Endodermal cell (in vitro differentiated cells): ENCODE data around the gene EDEM1. TPM values are rescaled to one million over a fixed set of nuclear protein-coding genes. Genes with fewer than 3 reads are reported as not detected.
A peak's percentile ranks its signal among the peaks of the same experiment; 100 is the strongest.

ENCODE experiments used
- DNase-seq: peaks from one replicate; pipeline ENCODE4 v3.0.0-alpha.2; 2017
- H3K27ac ChIP-seq: 2 replicates; pipeline ENCODE4 v1.5.1; 2013; ENCODE audit warnings: mild to moderate bottlenecking, low read depth, low read length, moderate library complexity
- H3K27me3 ChIP-seq: 2 replicates; pipeline ENCODE4 v1.6.1; 2013; ENCODE audit warnings: mild to moderate bottlenecking, low read length, moderate library complexity; ENCODE audit not compliant: insufficient read depth, control insufficient read depth, poor library complexity, severe bottlenecking
- H3K36me3 ChIP-seq: 2 replicates; pipeline ENCODE4 v1.7.0; 2013; ENCODE audit warnings: mild to moderate bottlenecking, low read length, moderate library complexity; ENCODE audit not compliant: control insufficient read depth, insufficient read depth
- H3K4me1 ChIP-seq: one replicate; pipeline ENCODE4 v1.7.0; 2013; ENCODE audit warnings: low read length; ENCODE audit not compliant: control insufficient read depth, insufficient read depth
- H3K4me3 ChIP-seq: 2 replicates; pipeline ENCODE4 v1.5.1; 2013; ENCODE audit warnings: mild to moderate bottlenecking, low read length, moderate library complexity
- H3K9ac ChIP-seq: 2 replicates; pipeline ENCODE4 v1.6.1; 2013; ENCODE audit warnings: mild to moderate bottlenecking, low read length, moderate library complexity; ENCODE audit not compliant: poor library complexity, severe bottlenecking; ENCODE audit errors: extremely low read depth
- H3K9me3 ChIP-seq: 2 replicates; pipeline ENCODE4 v1.6.1; 2013; ENCODE audit warnings: mild to moderate bottlenecking, low read length, moderate library complexity; ENCODE audit not compliant: control insufficient read depth
- H3K27ac Mint-ChIP-seq: 2 replicates; pipeline ENCODE4 v1.8.0; 2020; ENCODE audit warnings: mixed read lengths
- H3K27me3 Mint-ChIP-seq: 2 replicates; pipeline ENCODE4 v1.8.0; 2021; ENCODE audit warnings: mild to moderate bottlenecking, mixed read lengths; ENCODE audit not compliant: insufficient read depth
- H3K36me3 Mint-ChIP-seq: 2 replicates; pipeline ENCODE4 v1.8.0; 2020; ENCODE audit warnings: low read depth, mixed read lengths
- H3K4me1 Mint-ChIP-seq: 2 replicates; pipeline ENCODE4 v1.8.0; 2020; ENCODE audit warnings: mixed read lengths
- H3K4me3 Mint-ChIP-seq: 2 replicates; pipeline ENCODE4 v1.8.0; 2020; ENCODE audit warnings: mild to moderate bottlenecking, moderate library complexity, mixed read lengths
- H3K9me3 Mint-ChIP-seq: 2 replicates; pipeline ENCODE4 v1.8.0; 2020; ENCODE audit warnings: mild to moderate bottlenecking, mixed read lengths
- CTCF ChIP-seq: fragments of 200-600 bp; sonication (generic); conservative IDR thresholded peaks from 2 replicates; pipeline ENCODE4 v1.5.0; 2021; ENCODE audit warnings: antibody characterized with exemption, mild to moderate bottlenecking
- WGBS, 2 experiments: methylation state at CpG; one replicate each; pipeline versions ENCODE4 v1.1.5 to v1.1.7; 2013; ENCODE audit warnings: missing lambda C conversion rate in 2 of 2, mixed read lengths in 1 of 2; ENCODE audit not compliant: insufficient coverage in 1 of 2, insufficient read length in 1 of 2; 5-methylcytosine and 5-hydroxymethylcytosine counted together
- total RNA-seq, 2 donors: library from RNA; stranded (reverse); fragmentation: NEBNext Ultra II Directional in 1 of 2; extraction: Animal tissue kit (Norgen Biotek cat#: 25700) in 1 of 2; gene quantifications; 2 replicates in 1 of 2; 3 replicates in 1 of 2; pipeline ENCODE4 v1.2.1, GENCODE V29; 2021

Gene EDEM1
- total RNA-seq, 2 donors from 2014 or later = 24.5 to 28.1 TPM

GRCh38 chr3:5140839-5141238, 46.7 kb upstream of the EDEM1 start:
- peaks cover 64% of the 10 kb centered on the region for H3K36me3 Mint-ChIP-seq
- no peaks in the 10 kb centered on the region for H3K27me3 ChIP-seq
- 91 to 98% methylated on average over 5 to 6 of the region's 6 CpGs for WGBS, 2 experiments
- H3K27ac Mint-ChIP-seq = peak overlapping the region; percentile 27
- H3K4me1 ChIP-seq = no peaks in the 10 kb centered on the region
- peak; percentile 7 for DNase-seq
- H3K36me3 ChIP-seq = peaks cover 43% of the 10 kb centered on the region
- no peak overlapping the region for H3K4me3 ChIP-seq
- no peak overlapping the region for H3K9ac ChIP-seq
- no peak overlapping the region for H3K4me3 Mint-ChIP-seq
- H3K27ac ChIP-seq = no peak overlapping the region
- no peaks in the 10 kb centered on the region for H3K27me3 Mint-ChIP-seq
- peaks cover 45% of the 10 kb centered on the region for H3K9me3 ChIP-seq
- peaks cover 3% of the 10 kb centered on the region for H3K4me1 Mint-ChIP-seq
- TF ChIP-seq CTCF = no peak
- peaks cover 45% of the 10 kb centered on the region for H3K9me3 Mint-ChIP-seq

DNA sequence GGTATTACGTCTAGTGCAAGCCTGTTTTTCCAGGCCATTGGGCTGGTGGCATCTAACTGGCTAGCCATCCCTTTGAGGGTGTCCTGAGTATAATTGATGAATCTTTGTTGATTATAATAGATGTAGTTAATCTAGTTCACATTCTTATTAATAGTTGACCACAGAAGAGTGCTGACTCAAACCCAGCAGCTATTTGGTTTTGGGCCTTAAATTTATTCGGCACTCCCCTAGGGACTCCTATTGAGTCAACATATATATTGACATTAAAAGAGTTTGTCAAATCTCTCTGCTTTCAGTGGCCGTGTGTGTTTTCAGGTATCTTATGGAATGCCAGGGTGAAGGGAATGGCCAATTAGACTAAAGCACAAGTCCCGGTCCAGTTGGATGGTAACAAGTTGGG, 45.7 kb upstream of the EDEM1 start:
- no peak overlapping the region for H3K27ac Mint-ChIP-seq
- Histone ChIP-seq H3K9ac (no peak overlapping the region), H3K9me3 (peaks cover 55% of the 10 kb centered on the region), H3K27ac (no peak overlapping the region), H3K4me1 (no peaks in the 10 kb centered on the region), H3K27me3 (no peaks in the 10 kb centered on the region), H3K4me3 (no peak overlapping the region), H3K36me3 (peaks cover 52% of the 10 kb centered on the region)
- peaks cover 54% of the 10 kb centered on the region for H3K9me3 Mint-ChIP-seq
- DNase-seq = peak; percentile 3
- peaks cover 72% of the 10 kb centered on the region for H3K36me3 Mint-ChIP-seq
- H3K27me3 Mint-ChIP-seq = no peaks in the 10 kb centered on the region
- no peak for TF ChIP-seq CTCF
- no peak overlapping the region for H3K4me3 Mint-ChIP-seq
- H3K4me1 Mint-ChIP-seq = peaks cover 3% of the 10 kb centered on the region
- WGBS, 2 experiments = 95 to 100% methylated on average over 1 to 4 of the region's 4 CpGs

DNA sequence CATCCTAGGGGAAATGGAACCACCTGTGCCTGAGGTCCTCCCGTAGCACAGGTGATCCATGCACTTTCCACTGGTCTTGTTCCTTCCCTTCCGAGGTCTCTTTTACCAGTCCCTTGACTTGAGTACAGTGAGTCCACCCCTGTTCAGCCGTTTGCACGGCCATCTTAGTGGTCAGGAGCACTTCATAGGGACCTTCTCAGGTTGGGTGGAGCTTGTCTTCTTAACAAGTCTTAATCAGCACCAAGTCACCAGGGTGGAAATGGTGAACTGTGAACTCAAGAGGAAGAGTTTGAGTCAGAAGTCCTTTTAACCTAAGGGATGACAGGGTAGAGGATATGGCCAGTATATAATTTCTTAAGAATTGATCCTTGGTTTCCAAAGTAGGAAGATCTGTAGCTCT, 44.0 kb upstream of the EDEM1 start:
- Histone ChIP-seq H3K9ac (no peak overlapping the region), H3K27ac (no peak overlapping the region), H3K4me1 (no peaks in the 10 kb centered on the region), H3K9me3 (peaks cover 62% of the 10 kb centered on the region), H3K27me3 (no peaks in the 10 kb centered on the region), H3K4me3 (no peak overlapping the region), H3K36me3 (peaks cover 54% of the 10 kb centered on the region)
- Mint-ChIP-seq H3K4me3 (no peak overlapping the region), H3K36me3 (peaks cover 84% of the 10 kb centered on the region), H3K27me3 (no peaks in the 10 kb centered on the region), H3K9me3 (peaks cover 64% of the 10 kb centered on the region), H3K27ac (no peak overlapping the region), H3K4me1 (no peaks in the 10 kb centered on the region)
- TF ChIP-seq CTCF = no peak
- 95 to 98% methylated on average over 4 of the region's 4 CpGs for WGBS, 2 experiments
- no peak for DNase-seq
